Measurements from ENCODE around the gene NEDD4.
"Not testable (repeated sequence)": the region's sequence is repeated elsewhere in the genome, so short reads cannot be mapped to it uniquely, and the experiment has no call there.

NEDD4 gene

GRCh38 chr15:55891196-55891595, 102.2 kb downstream of the NEDD4 start:
- no peak for DNase-seq

- DNase-seq, result no peak
These were observed 109.2 kb downstream of the NEDD4 start for GRCh38 chr15:55884223-55884622.

GRCh38 chr15:55879181-55879580, 114.2 kb downstream of the NEDD4 start:
- no peak for DNase-seq

GRCh38 chr15:55873024-55873720, 120.2 kb downstream of the NEDD4 start:
- DNase-seq, result no peak

- no peak for DNase-seq
These were observed 120.9 kb downstream of the NEDD4 start for GRCh38 chr15:55872471-55872870.

- DNase-seq, result no peak
These were observed 123.8 kb downstream of the NEDD4 start for GRCh38 chr15:55869660-55870059.

GRCh38 chr15:55868707-55869106, 124.7 kb downstream of the NEDD4 start:
- no peak for DNase-seq

- not testable (repeated sequence) for DNase-seq
These were observed 125.1 kb downstream of the NEDD4 start for GRCh38 chr15:55868291-55868690.

- DNase-seq, result no peak
These were observed 129.5 kb downstream of the NEDD4 start for GRCh38 chr15:55863911-55864310.

- DNase-seq, result no peak
These were observed 132.3 kb downstream of the NEDD4 start for GRCh38 chr15:55861115-55861514.

- DNase-seq, result no peak
These were observed 132.9 kb downstream of the NEDD4 start for GRCh38 chr15:55860468-55860867.

- no peak for DNase-seq
These were observed 133.7 kb downstream of the NEDD4 start for GRCh38 chr15:55859681-55860080.

GRCh38 chr15:55858661-55859060, 134.8 kb downstream of the NEDD4 start:
- DNase-seq, result no peak

GRCh38 chr15:55856506-55857164, 136.8 kb downstream of the NEDD4 start:
- no peak for DNase-seq

- no peak for DNase-seq
These were observed 140.3 kb downstream of the NEDD4 start for GRCh38 chr15:55853134-55853533.

- peak; percentile 83 for DNase-seq
These were observed 147.2 kb downstream of the NEDD4 start for GRCh38 chr15:55846116-55846707.

- not testable (repeated sequence) for DNase-seq
These were observed 150.5 kb downstream of the NEDD4 start for GRCh38 chr15:55842897-55843296.

GRCh38 chr15:55835866-55836265, 157.5 kb downstream of the NEDD4 start:
- DNase-seq, result no peak

- no peak for DNase-seq
These were observed 159.1 kb downstream of the NEDD4 start for GRCh38 chr15:55834331-55834730.

GRCh38 chr15:55829826-55830225, 163.6 kb downstream of the NEDD4 start:
- DNase-seq, result peak; percentile 78

GRCh38 chr15:55827955-55828354, 165.5 kb downstream of the NEDD4 start:
- DNase-seq, result peak; percentile 50

- peak; percentile 53 for DNase-seq
These were observed 166.2 kb downstream of the NEDD4 start for GRCh38 chr15:55827204-55827603.

GRCh38 chr15:55824857-55825613, 168.4 kb downstream of the NEDD4 start:
- DNase-seq, result no peak
